ENCODE results near the gene ARID3A. TPM values are rescaled to one million over a fixed set of nuclear protein-coding genes. Genes with fewer than 3 reads are reported as not detected.

Gene ARID3A
- total RNA-seq, 2 experiments from 2014 or later: 18.7 to 22.1 TPM

DNA sequence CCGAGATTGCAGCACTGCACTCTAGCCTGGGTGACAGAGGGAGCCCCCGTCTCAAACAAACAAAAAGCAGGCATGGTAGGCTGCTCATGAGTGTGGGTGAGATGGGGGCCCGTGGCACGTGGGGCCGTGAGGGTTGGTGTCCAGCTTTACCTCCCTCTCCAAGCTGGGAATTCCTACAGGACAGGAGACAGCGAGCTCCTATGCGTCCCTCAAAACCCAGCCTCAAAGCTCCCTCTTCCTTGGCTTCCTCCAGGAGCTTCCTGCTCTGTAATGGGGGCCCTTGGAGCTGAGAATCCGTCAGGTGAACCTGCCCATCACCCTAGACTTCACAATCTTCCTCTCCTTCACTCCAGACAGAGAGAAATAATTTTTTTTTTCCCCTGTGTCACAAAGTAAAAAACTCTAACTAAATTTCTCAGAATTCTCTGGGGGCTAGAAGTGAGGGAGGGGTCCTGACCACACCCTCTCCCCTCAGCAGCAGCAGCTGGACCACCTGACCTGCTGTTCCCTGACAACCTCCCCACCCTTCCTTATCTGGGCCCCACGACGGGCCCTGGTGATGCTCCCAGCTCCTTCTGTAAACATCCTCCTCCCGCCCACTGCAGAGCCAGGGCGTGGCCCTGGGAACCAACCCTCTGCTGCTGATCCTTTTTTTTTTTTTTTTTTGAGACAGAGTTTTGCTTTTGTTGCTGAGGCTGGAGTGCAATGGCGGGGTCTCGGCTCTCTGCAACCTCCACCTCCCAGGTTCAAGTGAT is 36.2 kb downstream of the ARID3A start:
- H3K27me3 Mint-ChIP-seq: no peaks in the 10 kb centered on the region
- ChIA-PET POLR2A (no interaction called here), CTCF (interaction anchor here (1.2 kb wide), 1 partner anchor 99 kb away, joined by 3 read pairs; no protein-coding TSS in a partner anchor)
- TF ChIP-seq, protein P1, sequence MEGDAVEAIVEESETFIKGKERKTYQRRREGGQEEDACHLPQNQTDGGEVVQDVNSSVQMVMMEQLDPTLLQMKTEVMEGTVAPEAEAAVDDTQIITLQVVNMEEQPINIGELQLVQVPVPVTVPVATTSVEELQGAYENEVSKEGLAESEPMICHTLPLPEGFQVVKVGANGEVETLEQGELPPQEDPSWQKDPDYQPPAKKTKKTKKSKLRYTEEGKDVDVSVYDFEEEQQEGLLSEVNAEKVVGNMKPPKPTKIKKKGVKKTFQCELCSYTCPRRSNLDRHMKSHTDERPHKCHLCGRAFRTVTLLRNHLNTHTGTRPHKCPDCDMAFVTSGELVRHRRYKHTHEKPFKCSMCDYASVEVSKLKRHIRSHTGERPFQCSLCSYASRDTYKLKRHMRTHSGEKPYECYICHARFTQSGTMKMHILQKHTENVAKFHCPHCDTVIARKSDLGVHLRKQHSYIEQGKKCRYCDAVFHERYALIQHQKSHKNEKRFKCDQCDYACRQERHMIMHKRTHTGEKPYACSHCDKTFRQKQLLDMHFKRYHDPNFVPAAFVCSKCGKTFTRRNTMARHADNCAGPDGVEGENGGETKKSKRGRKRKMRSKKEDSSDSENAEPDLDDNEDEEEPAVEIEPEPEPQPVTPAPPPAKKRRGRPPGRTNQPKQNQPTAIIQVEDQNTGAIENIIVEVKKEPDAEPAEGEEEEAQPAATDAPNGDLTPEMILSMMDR (IDR thresholded peaks at IDR 0.05): no peak
- H3K36me3 Mint-ChIP-seq (ENCODE audit: low read depth): peaks cover 11% of the 10 kb centered on the region
- H3K4me1 Mint-ChIP-seq (ENCODE audit: low read depth): peaks cover 5% of the 10 kb centered on the region
- no peaks in the 10 kb centered on the region for H3K9me3 Mint-ChIP-seq
- no peak overlapping the region for H3K27ac Mint-ChIP-seq
- DNase-seq (no peak), ATAC-seq (no peak)
- no peak overlapping the region for H3K4me3 Mint-ChIP-seq
- intact Hi-C loops (cut with micrococcal nuclease): no loop called here

- Mint-ChIP-seq H3K4me1 (ENCODE audit: low read depth) (peaks cover 5% of the 10 kb centered on the region), H3K4me3 (no peak overlapping the region), H3K27me3 (no peaks in the 10 kb centered on the region), H3K27ac (no peak overlapping the region), H3K36me3 (ENCODE audit: low read depth) (peaks cover 11% of the 10 kb centered on the region), H3K9me3 (no peaks in the 10 kb centered on the region)
- no peak for ATAC-seq
- TF ChIP-seq, protein P1 (IDR thresholded peaks at IDR 0.05): no peak
- ChIA-PET POLR2A (no interaction called here), CTCF (interaction anchor here (1.2 kb wide), 1 partner anchor 99 kb away, joined by 3 read pairs; no protein-coding TSS in a partner anchor)
- intact Hi-C loops (cut with micrococcal nuclease): no loop called here
- no peak for DNase-seq
These were observed 37.0 kb downstream of the ARID3A start for GRCh38 chr19:962683-963400.

DNA sequence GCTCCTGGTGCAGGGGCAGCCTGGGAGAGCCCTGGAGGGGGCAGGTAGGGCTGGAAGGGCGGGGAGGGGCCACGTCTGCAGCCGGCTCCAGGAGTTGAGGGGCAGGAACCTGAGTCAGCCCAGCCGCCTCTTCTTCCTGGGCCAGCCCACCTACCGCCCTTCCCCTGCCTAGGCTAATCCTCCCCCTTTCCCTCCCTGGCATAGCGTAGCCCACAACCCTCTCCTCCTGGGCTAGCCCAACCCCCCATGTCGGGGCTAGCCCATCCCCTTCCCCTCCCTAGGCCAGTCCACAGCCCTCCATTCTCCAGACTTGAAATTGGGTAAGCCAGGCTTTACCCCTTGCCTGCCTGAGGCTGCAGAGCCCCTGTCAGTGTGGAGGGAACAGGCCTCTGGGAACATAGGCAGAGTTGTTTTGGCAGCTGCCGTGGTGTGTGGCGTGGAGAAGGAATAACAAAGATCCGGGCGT is 37.7 kb downstream of the ARID3A start:
- no peak for ATAC-seq
- no peak for DNase-seq
- ChIA-PET CTCF (no interaction called here), POLR2A (interaction anchor here (1.5 kb wide), 1 partner anchor 28 kb away, joined by 3 read pairs; no protein-coding TSS in a partner anchor)
- intact Hi-C loops (cut with micrococcal nuclease): no loop called here
- Mint-ChIP-seq H3K9me3 (no peaks in the 10 kb centered on the region), H3K4me1 (ENCODE audit: low read depth) (peaks cover 3% of the 10 kb centered on the region), H3K36me3 (ENCODE audit: low read depth) (peaks cover 14% of the 10 kb centered on the region), H3K27ac (no peak overlapping the region), H3K27me3 (no peaks in the 10 kb centered on the region), H3K4me3 (no peak overlapping the region)
- TF ChIP-seq, protein P1 (IDR thresholded peaks at IDR 0.05): no peak

GRCh38 chr19:964116-964520 is 38.3 kb downstream of the ARID3A start:
- intact Hi-C loops (cut with micrococcal nuclease): no loop called here
- no peaks in the 10 kb centered on the region for H3K4me1 Mint-ChIP-seq (ENCODE audit: low read depth)

More at GRCh38 chr19:964116-964520, 38.3 kb downstream of the ARID3A start:
- ChIA-PET POLR2A (interaction anchor here (1.5 kb wide), 1 partner anchor 28 kb away, joined by 3 read pairs; no protein-coding TSS in a partner anchor), CTCF (no interaction called here)
- Mint-ChIP-seq H3K27ac (no peak overlapping the region), H3K9me3 (no peaks in the 10 kb centered on the region), H3K36me3 (ENCODE audit: low read depth) (peaks cover 14% of the 10 kb centered on the region), H3K27me3 (no peaks in the 10 kb centered on the region), H3K4me3 (no peak overlapping the region)
- ATAC-seq: no peak
- DNase-seq: no peak
- TF ChIP-seq, protein P1 (IDR thresholded peaks at IDR 0.05): no peak
